NCI-H774 (cell line): Measurements from ENCODE around the gene SERINC5.
A peak's percentile ranks its signal among the peaks of the same experiment; 100 is the strongest.
"Not testable (repeated sequence)": the region's sequence is repeated elsewhere in the genome, so short reads cannot be mapped to it uniquely, and the experiment has no call there.

Source experiments
- DNase-seq: peaks from one replicate; lab custom pipeline; 2025; lab: John Stamatoyannopoulos, UW

Gene SERINC5

GRCh38 chr5:80198399-80198798 is 57.4 kb downstream of the SERINC5 start:
- DNase-seq: no peak

GRCh38 chr5:80195837-80196400 is 59.9 kb downstream of the SERINC5 start:
- no peak for DNase-seq

- no peak for DNase-seq
These were observed 61.4 kb downstream of the SERINC5 start for GRCh38 chr5:80194468-80194867.

GRCh38 chr5:80193401-80193800 is 62.4 kb downstream of the SERINC5 start:
- DNase-seq: peak; percentile 56

- DNase-seq: no peak
These were observed 63.2 kb downstream of the SERINC5 start for GRCh38 chr5:80192507-80193241.

GRCh38 chr5:80191991-80192398 is 63.9 kb downstream of the SERINC5 start:
- no peak for DNase-seq

GRCh38 chr5:80191397-80191796 is 64.5 kb downstream of the SERINC5 start:
- DNase-seq: no peak

- DNase-seq: no peak
These were observed 64.9 kb downstream of the SERINC5 start for GRCh38 chr5:80190960-80191359.

GRCh38 chr5:80189701-80190100 is 66.1 kb downstream of the SERINC5 start:
- DNase-seq: no peak

- DNase-seq: no peak
These were observed 66.6 kb downstream of the SERINC5 start for GRCh38 chr5:80189201-80189600.

GRCh38 chr5:80187421-80188090 is 68.3 kb downstream of the SERINC5 start:
- no peak for DNase-seq

GRCh38 chr5:80185535-80185934 is 70.3 kb downstream of the SERINC5 start:
- not testable (repeated sequence) for DNase-seq

GRCh38 chr5:80185095-80185494 is 70.8 kb downstream of the SERINC5 start:
- no peak for DNase-seq

- DNase-seq: peak; percentile 40
These were observed 71.4 kb downstream of the SERINC5 start for GRCh38 chr5:80184235-80185023.

- not testable (repeated sequence) for DNase-seq
These were observed 72.1 kb downstream of the SERINC5 start for GRCh38 chr5:80183728-80184234.

- no peak for DNase-seq
These were observed 72.9 kb downstream of the SERINC5 start for GRCh38 chr5:80182809-80183580.

GRCh38 chr5:80181618-80182211 is 74.1 kb downstream of the SERINC5 start:
- DNase-seq: peak; percentile 22

- DNase-seq: no peak
These were observed 78.6 kb downstream of the SERINC5 start for GRCh38 chr5:80177236-80177635.

- no peak for DNase-seq
These were observed 80.5 kb downstream of the SERINC5 start for GRCh38 chr5:80175337-80175736.

GRCh38 chr5:80174790-80175189 is 81.1 kb downstream of the SERINC5 start:
- no peak for DNase-seq

GRCh38 chr5:80172067-80172695 is 83.7 kb downstream of the SERINC5 start:
- DNase-seq: no peak
